IPS-15b (cell line): ENCODE data around the gene SPTY2D1.

ENCODE experiments used
- H3K27me3 ChIP-seq: one replicate; pipeline ENCODE4 v1.6.1; 2013; ENCODE audit warnings: low read length; ENCODE audit not compliant: control insufficient read depth, insufficient read depth
- H3K36me3 ChIP-seq: one replicate; pipeline ENCODE4 v1.6.1; 2013; ENCODE audit warnings: low read length; ENCODE audit not compliant: control insufficient read depth, insufficient read depth
- H3K4me1 ChIP-seq: one replicate; pipeline ENCODE4 v1.6.1; 2013; ENCODE audit warnings: mild to moderate bottlenecking, low read length; ENCODE audit not compliant: control insufficient read depth, insufficient read depth
- H3K4me3 ChIP-seq: one replicate; pipeline ENCODE4 v1.5.1; 2013; ENCODE audit warnings: low read depth, low read length
- H3K9ac ChIP-seq: one replicate; pipeline ENCODE4 v1.6.1; 2013; ENCODE audit warnings: low read depth, mild to moderate bottlenecking, low read length
- H3K9me3 ChIP-seq: one replicate; pipeline ENCODE4 v1.6.1; 2013; ENCODE audit warnings: mild to moderate bottlenecking, low read length; ENCODE audit not compliant: control insufficient read depth, insufficient read depth

SPTY2D1 gene

GRCh38 chr11:18581825-18582224 is 52.3 kb downstream of the SPTY2D1 start:
- Histone ChIP-seq H3K4me3 (no peak overlapping the region), H3K9me3 (no peaks in the 10 kb centered on the region), H3K4me1 (no peaks in the 10 kb centered on the region), H3K27me3 (no peaks in the 10 kb centered on the region), H3K36me3 (no peaks in the 10 kb centered on the region), H3K9ac (no peak overlapping the region)

DNA sequence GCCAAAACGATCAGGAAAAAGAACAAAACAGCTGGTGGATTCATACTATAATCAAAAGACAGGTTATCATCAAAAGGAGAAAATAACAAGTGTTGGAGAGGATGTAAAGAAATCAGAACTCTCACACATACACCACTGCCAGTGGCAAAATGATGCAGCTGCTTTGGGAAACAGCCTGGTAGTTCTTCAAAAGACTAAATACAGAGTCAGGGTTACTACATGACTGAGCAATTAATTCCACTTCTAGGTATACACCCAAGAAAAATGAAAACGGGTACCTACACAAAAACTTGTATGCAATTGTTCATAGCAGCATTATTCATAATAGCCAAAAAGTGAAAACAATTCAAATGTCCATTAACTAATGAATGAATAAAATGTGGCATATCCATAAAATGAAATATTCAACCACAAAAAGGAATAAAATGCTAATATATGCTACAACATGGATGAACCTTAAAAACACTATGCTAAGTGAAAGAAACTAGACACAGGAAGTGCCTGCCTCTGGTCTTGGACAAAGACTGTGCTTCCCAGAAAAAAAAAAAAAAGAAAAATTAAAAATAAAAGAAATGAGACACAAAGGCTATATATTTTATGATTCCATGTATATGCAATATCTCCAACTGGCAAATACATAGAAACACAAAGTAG is 53.9 kb downstream of the SPTY2D1 start:
- no peaks in the 10 kb centered on the region for H3K9me3 ChIP-seq
- no peaks in the 10 kb centered on the region for H3K27me3 ChIP-seq
- no peak overlapping the region for H3K9ac ChIP-seq
- H3K4me3 ChIP-seq: no peak overlapping the region
- no peaks in the 10 kb centered on the region for H3K36me3 ChIP-seq
- H3K4me1 ChIP-seq: no peaks in the 10 kb centered on the region

- Histone ChIP-seq H3K4me3 (no peak overlapping the region), H3K36me3 (no peaks in the 10 kb centered on the region), H3K9me3 (no peaks in the 10 kb centered on the region), H3K27me3 (no peaks in the 10 kb centered on the region), H3K4me1 (no peaks in the 10 kb centered on the region), H3K9ac (no peak overlapping the region)
These were observed 55.1 kb downstream of the SPTY2D1 start for GRCh38 chr11:18578975-18579598.

GRCh38 chr11:18575361-18575760 is 58.8 kb downstream of the SPTY2D1 start:
- no peaks in the 10 kb centered on the region for H3K4me1 ChIP-seq
- no peaks in the 10 kb centered on the region for H3K9me3 ChIP-seq
- H3K4me3 ChIP-seq: no peak overlapping the region
- H3K9ac ChIP-seq: no peak overlapping the region
- peaks cover under 1% of the 10 kb centered on the region for H3K36me3 ChIP-seq
- no peaks in the 10 kb centered on the region for H3K27me3 ChIP-seq

DNA sequence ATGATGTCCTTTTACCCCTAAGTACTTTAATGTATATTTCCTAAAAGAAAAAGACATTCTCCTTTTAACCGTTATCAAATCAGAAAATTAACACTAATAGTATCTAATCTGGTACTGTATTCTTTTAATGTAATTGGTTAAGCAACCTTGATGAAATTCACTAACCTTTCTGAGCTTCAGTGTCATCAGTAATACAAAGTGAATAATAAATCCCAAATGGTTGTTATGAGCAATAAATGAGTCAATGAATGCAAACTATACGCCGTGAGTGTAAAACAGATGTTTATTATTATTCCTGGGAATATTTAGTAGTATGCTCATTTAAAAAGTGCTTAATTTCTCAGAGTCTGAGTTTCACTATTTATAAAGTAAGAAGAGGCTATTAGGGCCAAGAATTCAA is 67.1 kb downstream of the SPTY2D1 start:
- H3K36me3 ChIP-seq: peaks cover 3% of the 10 kb centered on the region
- no peaks in the 10 kb centered on the region for H3K4me1 ChIP-seq
- no peaks in the 10 kb centered on the region for H3K27me3 ChIP-seq
- no peak overlapping the region for H3K9ac ChIP-seq
- no peaks in the 10 kb centered on the region for H3K9me3 ChIP-seq
- no peak overlapping the region for H3K4me3 ChIP-seq

DNA sequence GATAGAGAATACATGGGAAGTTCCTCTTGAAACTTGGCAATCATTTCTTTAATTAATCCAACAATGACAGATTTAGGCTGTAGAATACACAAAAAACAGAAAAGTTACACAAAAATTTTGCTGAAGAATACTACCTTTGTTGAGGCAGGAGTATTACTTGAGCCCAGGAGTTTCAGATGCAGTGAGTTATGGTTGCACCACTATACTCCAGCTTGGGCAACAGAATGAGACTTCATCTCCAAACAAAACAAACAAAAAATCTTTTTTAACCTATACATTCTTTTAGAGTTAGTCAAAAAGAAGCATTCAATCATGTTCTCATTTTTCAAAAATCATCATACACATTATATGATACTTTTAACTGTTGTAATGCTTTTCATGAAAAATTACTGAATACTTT is 67.7 kb downstream of the SPTY2D1 start:
- peaks cover 3% of the 10 kb centered on the region for H3K36me3 ChIP-seq
- H3K9me3 ChIP-seq: no peaks in the 10 kb centered on the region
- H3K27me3 ChIP-seq: no peaks in the 10 kb centered on the region
- no peaks in the 10 kb centered on the region for H3K4me1 ChIP-seq
- H3K9ac ChIP-seq: no peak overlapping the region
- no peak overlapping the region for H3K4me3 ChIP-seq

- H3K36me3 ChIP-seq: no peaks in the 10 kb centered on the region
- H3K4me1 ChIP-seq: no peaks in the 10 kb centered on the region
- H3K27me3 ChIP-seq: no peaks in the 10 kb centered on the region
- H3K9me3 ChIP-seq: no peaks in the 10 kb centered on the region
- H3K4me3 ChIP-seq: no peak overlapping the region
- H3K9ac ChIP-seq: no peak overlapping the region
These were observed 70.0 kb downstream of the SPTY2D1 start for GRCh38 chr11:18564149-18564548.

GRCh38 chr11:18563090-18563730 is 70.9 kb downstream of the SPTY2D1 start:
- H3K4me1 ChIP-seq: no peaks in the 10 kb centered on the region
- H3K4me3 ChIP-seq: no peak overlapping the region
- no peaks in the 10 kb centered on the region for H3K36me3 ChIP-seq
- no peaks in the 10 kb centered on the region for H3K27me3 ChIP-seq
- no peaks in the 10 kb centered on the region for H3K9me3 ChIP-seq
- H3K9ac ChIP-seq: no peak overlapping the region
